Measurements from ENCODE around the gene BNC2.
A peak's percentile ranks its signal among the peaks of the same experiment; 100 is the strongest.

Gene BNC2

DNA sequence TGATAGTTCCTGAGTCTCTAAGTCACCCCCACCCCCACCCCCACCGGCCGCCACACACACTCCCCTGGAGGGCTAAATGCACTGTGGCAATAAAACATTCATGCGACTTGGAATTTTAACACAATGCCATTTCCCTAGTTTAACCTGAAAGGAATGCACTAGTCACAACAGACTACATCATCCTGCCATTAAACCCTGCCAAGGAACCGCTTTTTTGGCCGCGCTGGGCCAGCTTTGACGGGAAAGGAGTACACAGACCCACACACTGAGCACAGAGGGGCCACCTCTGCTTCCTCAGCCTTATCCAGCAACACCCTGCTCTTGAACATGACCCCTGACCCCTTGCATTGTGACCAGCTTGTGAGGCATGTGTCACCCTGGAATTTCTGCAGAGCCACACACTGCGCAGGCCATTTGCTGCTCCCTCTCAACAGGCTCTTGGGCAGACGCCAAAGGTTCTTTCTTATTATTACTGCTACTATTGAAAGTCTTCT, 165.3 kb downstream of the BNC2 start:
- Histone ChIP-seq H3K4me3 (ENCODE audit: low read length) (peak overlapping the region; percentile 61), H3K9me3 (replicated peaks; ENCODE audit: low read length) (no peaks in the 10 kb centered on the region), H3K4me2 (ENCODE audit: low read length) (peak overlapping the region; percentile 86), H3K9ac (ENCODE audit: low read depth, low read length) (peak overlapping the region; percentile 91), H3K27me3 (ENCODE audit: control insufficient read depth, insufficient read depth, low read length) (no peaks in the 10 kb centered on the region), H3K36me3 (ENCODE audit: insufficient read depth, low read length) (peaks cover 2% of the 10 kb centered on the region), H3K4me1 (ENCODE audit: control insufficient read depth, insufficient read depth, low read length) (peaks cover 65% of the 10 kb centered on the region)

DNA sequence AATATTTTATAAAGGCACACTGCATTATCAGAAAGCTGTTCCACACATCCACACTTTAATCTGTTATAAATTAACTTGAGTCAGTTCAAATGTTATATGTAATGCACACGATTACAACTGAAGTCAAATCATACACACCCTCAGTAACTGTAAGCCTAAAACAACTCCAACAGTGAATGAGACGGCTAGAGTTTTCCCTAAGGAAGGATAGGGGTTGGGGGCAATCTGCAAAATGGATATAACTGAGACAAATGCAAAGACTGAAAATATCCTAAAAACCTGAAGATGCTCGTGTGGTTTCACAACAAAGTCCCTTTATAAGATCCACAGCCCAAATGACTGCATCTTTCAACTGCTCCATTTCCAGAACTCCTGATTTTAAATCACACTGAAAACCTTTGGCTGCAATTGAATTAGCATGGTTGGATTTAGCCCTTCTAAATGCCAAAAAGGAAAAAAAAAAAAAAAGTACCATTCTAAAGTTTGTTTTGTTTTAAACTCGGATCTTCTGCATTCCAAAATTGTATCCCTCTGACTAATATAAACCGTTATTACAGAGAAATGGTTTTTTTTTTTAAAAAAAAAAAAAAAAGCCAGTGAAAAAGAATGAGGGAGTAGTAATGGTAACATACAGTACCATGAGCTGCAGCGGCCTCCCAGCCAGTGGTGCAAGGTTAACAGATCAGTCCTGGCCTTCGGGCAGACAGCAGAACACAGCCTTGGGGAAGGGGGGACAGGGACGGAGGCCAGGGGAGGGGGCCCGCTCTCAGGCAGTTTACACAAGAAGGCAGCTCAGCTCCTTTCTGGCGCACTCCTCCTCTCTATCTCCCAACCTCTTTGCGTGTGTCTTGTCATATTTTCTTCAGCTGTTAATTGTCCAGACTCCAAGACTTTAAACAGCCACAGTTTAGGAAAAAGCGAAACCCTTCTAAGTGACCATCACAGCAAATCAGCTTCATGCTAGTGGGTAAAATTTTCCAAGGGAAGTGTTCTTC, 166.1 kb downstream of the BNC2 start:
- Histone ChIP-seq H3K4me3 (ENCODE audit: low read length) (peak overlapping the region; percentile 61), H3K36me3 (ENCODE audit: insufficient read depth, low read length) (peaks cover 5% of the 10 kb centered on the region), H3K4me1 (ENCODE audit: control insufficient read depth, insufficient read depth, low read length) (peaks cover 65% of the 10 kb centered on the region), H3K9me3 (replicated peaks; ENCODE audit: low read length) (no peaks in the 10 kb centered on the region), H3K4me2 (ENCODE audit: low read length) (peak overlapping the region; percentile 86), H3K9ac (ENCODE audit: low read depth, low read length) (peak overlapping the region; percentile 91), H3K27me3 (ENCODE audit: control insufficient read depth, insufficient read depth, low read length) (no peaks in the 10 kb centered on the region)

DNA sequence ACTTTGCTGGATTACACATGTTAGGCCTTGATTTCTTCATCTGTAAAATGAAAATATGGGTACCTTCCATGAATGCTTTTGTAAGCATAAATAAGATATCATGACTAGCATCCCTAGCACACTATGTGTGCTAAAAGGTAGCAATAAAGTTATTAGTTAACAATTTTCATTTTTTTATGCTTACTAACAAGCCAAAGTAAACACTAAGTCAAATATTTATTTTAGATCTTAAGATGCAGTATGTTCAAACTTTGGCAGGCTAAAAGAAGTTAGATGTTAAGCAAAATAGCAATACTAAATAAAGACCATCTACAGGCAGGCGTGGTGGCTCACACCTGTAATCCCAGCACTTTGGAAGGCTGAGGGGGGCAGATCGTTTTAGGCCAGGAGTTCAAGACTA, 169.1 kb downstream of the BNC2 start:
- peaks cover 49% of the 10 kb centered on the region for H3K4me1 ChIP-seq (ENCODE audit: control insufficient read depth, insufficient read depth, low read length)

DNA sequence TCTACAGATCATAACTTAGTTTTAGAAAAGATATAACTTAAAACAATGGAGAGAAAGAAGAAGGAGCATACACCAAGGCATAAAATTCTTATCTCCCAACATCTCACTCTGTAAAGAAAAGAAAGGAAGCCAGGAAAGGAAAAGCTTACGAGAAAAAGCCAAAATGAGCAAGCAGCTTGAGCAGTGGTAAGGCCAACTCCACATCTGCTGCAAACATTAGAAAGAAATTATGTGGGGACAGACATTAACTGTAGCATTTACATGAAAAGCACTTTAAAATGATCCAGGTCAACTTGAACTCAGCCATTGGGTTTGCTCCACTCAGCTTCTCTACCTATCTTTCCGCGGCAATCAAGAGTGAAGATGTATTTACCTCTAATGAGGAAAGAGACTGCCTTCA, 176.9 kb downstream of the BNC2 start:
- no peak overlapping the region for H3K9ac ChIP-seq (ENCODE audit: low read depth, low read length)
- H3K36me3 ChIP-seq (ENCODE audit: insufficient read depth, low read length), result peaks cover 2% of the 10 kb centered on the region
- H3K27me3 ChIP-seq (ENCODE audit: control insufficient read depth, insufficient read depth, low read length), result no peaks in the 10 kb centered on the region
- H3K4me3 ChIP-seq (ENCODE audit: low read length), result no peak overlapping the region
- peaks cover 8% of the 10 kb centered on the region for H3K4me1 ChIP-seq (ENCODE audit: control insufficient read depth, insufficient read depth, low read length)
- H3K4me2 ChIP-seq (ENCODE audit: low read length), result no peak overlapping the region
- H3K9me3 ChIP-seq (replicated peaks; ENCODE audit: low read length), result no peaks in the 10 kb centered on the region

More for the DNA sequence above, 169.1 kb downstream of the BNC2 start:
- peaks cover 5% of the 10 kb centered on the region for H3K36me3 ChIP-seq (ENCODE audit: insufficient read depth, low read length)
- H3K9ac ChIP-seq (ENCODE audit: low read depth, low read length), result no peak overlapping the region
- H3K4me3 ChIP-seq (ENCODE audit: low read length), result no peak overlapping the region
- no peaks in the 10 kb centered on the region for H3K27me3 ChIP-seq (ENCODE audit: control insufficient read depth, insufficient read depth, low read length)
- H3K9me3 ChIP-seq (replicated peaks; ENCODE audit: low read length), result no peaks in the 10 kb centered on the region
- H3K4me2 ChIP-seq (ENCODE audit: low read length), result no peak overlapping the region

DNA sequence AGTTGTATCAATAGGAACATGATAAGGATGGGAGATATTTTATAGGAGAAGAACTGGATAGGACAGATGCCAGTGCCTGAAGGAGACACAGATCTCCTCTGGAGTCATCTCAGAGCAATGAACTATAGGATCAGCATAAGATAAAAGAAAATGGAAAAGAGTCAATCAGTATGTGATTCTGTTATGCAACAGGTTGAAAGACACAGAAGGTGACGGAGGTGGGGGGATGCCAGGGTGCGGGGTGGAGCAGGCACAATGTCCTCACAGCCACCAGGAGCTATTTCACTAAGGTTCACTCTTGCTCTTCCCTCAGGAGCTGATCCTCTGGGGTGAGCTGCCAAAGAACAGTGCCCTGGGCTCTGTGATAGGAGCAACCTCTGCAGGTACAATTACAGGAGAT, 179.8 kb downstream of the BNC2 start:
- Histone ChIP-seq H3K36me3 (ENCODE audit: insufficient read depth, low read length) (peaks cover 2% of the 10 kb centered on the region), H3K4me3 (ENCODE audit: low read length) (no peak overlapping the region), H3K9me3 (replicated peaks; ENCODE audit: low read length) (no peaks in the 10 kb centered on the region), H3K4me2 (ENCODE audit: low read length) (no peak overlapping the region), H3K4me1 (ENCODE audit: control insufficient read depth, insufficient read depth, low read length) (peaks cover 8% of the 10 kb centered on the region), H3K27me3 (ENCODE audit: control insufficient read depth, insufficient read depth, low read length) (no peaks in the 10 kb centered on the region), H3K9ac (ENCODE audit: low read depth, low read length) (no peak overlapping the region)

- Histone ChIP-seq H3K9ac (ENCODE audit: low read depth, low read length) (no peak overlapping the region), H3K9me3 (replicated peaks; ENCODE audit: low read length) (no peaks in the 10 kb centered on the region), H3K4me2 (ENCODE audit: low read length) (no peak overlapping the region), H3K4me3 (ENCODE audit: low read length) (no peak overlapping the region), H3K4me1 (ENCODE audit: control insufficient read depth, insufficient read depth, low read length) (peaks cover 8% of the 10 kb centered on the region), H3K36me3 (ENCODE audit: insufficient read depth, low read length) (peaks cover 6% of the 10 kb centered on the region), H3K27me3 (ENCODE audit: control insufficient read depth, insufficient read depth, low read length) (no peaks in the 10 kb centered on the region)
These were observed 180.3 kb downstream of the BNC2 start for GRCh38 chr9:16690205-16690604.

DNA sequence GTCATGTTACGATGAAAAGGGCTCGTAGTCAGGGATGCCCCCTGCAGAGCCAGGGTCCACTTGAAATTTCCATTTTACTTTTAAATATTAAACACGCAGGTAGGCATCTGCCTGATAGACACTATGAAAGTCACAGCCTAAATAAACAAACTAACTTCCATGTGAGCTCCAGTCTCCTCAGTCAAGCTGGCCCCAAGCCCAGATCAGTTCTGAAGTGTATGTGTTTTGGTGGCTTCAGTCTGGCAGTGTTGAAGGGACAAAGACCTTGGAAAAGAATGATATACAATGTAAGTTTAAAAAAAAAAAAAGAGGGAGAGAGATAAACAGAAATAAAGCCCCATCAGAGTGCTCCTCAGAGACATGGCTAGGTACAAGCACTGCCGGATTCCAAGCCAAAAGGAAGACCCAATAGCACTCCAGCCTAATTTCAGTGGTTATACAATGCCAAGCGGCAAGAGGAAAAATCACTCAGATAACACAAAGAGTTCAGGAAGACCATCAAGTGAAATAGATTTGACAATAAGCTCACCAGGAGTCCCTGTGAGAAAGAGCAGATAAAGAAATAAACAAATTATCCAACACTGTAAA, 181.0 kb downstream of the BNC2 start:
- Histone ChIP-seq H3K27me3 (ENCODE audit: control insufficient read depth, insufficient read depth, low read length) (no peaks in the 10 kb centered on the region), H3K9ac (ENCODE audit: low read depth, low read length) (no peak overlapping the region), H3K4me2 (ENCODE audit: low read length) (no peak overlapping the region), H3K36me3 (ENCODE audit: insufficient read depth, low read length) (peaks cover 6% of the 10 kb centered on the region), H3K4me3 (ENCODE audit: low read length) (no peak overlapping the region), H3K9me3 (replicated peaks; ENCODE audit: low read length) (no peaks in the 10 kb centered on the region), H3K4me1 (ENCODE audit: control insufficient read depth, insufficient read depth, low read length) (peaks cover 8% of the 10 kb centered on the region)

DNA sequence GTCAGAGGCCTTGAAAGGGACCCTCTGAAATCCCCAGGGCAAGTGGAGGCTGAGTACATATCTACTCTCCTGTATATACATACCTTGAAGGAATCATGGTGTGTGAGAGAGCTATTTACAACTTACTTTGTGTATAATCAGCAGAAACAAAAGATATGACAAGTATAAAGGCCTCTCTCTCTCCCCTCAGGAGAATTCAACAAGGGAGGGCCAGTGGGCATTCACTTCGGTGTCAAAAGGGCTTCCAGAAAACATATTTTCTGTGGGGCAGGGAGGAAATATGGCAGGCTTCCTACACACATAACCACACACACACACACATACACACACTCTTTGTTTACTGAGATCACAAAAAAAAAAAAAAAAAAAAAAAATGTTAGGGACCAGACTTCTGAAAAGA, 181.7 kb downstream of the BNC2 start:
- H3K4me2 ChIP-seq (ENCODE audit: low read length), result no peak overlapping the region
- H3K9ac ChIP-seq (ENCODE audit: low read depth, low read length), result no peak overlapping the region
- H3K36me3 ChIP-seq (ENCODE audit: insufficient read depth, low read length), result peaks cover 6% of the 10 kb centered on the region
- H3K4me1 ChIP-seq (ENCODE audit: control insufficient read depth, insufficient read depth, low read length), result peaks cover 8% of the 10 kb centered on the region
- no peaks in the 10 kb centered on the region for H3K9me3 ChIP-seq (replicated peaks; ENCODE audit: low read length)
- H3K27me3 ChIP-seq (ENCODE audit: control insufficient read depth, insufficient read depth, low read length), result no peaks in the 10 kb centered on the region
- H3K4me3 ChIP-seq (ENCODE audit: low read length), result no peak overlapping the region

GRCh38 chr9:16687678-16688369, 182.6 kb downstream of the BNC2 start:
- no peaks in the 10 kb centered on the region for H3K9me3 ChIP-seq (replicated peaks; ENCODE audit: low read length)
- no peak overlapping the region for H3K4me2 ChIP-seq (ENCODE audit: low read length)
- no peak overlapping the region for H3K9ac ChIP-seq (ENCODE audit: low read depth, low read length)
- no peak overlapping the region for H3K4me3 ChIP-seq (ENCODE audit: low read length)
- no peaks in the 10 kb centered on the region for H3K27me3 ChIP-seq (ENCODE audit: control insufficient read depth, insufficient read depth, low read length)
- H3K4me1 ChIP-seq (ENCODE audit: control insufficient read depth, insufficient read depth, low read length), result peaks cover 8% of the 10 kb centered on the region
- H3K36me3 ChIP-seq (ENCODE audit: insufficient read depth, low read length), result peaks cover 6% of the 10 kb centered on the region

DNA sequence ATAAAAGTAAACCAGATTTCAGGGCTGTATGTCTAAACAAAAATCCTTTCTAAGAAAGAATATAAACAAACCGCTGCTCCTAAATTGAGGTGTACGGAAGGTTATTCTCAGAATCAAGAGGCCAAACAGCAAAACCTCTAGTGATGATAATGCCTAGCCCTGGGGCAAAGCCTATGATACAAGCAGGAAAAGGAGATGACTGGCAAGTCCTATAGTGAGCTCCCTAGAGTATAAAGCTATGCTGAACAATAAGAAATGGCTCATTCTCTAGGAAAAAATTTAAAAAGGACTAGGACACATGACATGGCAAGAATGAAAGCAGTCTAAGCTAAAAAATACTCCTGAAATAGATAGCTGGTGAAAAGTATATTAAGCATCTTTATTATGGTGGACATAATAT, 187.1 kb downstream of the BNC2 start:
- H3K9me3 ChIP-seq (replicated peaks; ENCODE audit: low read length), result no peaks in the 10 kb centered on the region
- H3K36me3 ChIP-seq (ENCODE audit: insufficient read depth, low read length), result peaks cover 4% of the 10 kb centered on the region
- no peak overlapping the region for H3K4me3 ChIP-seq (ENCODE audit: low read length)
- no peak overlapping the region for H3K4me2 ChIP-seq (ENCODE audit: low read length)
- no peaks in the 10 kb centered on the region for H3K27me3 ChIP-seq (ENCODE audit: control insufficient read depth, insufficient read depth, low read length)
- no peak overlapping the region for H3K9ac ChIP-seq (ENCODE audit: low read depth, low read length)
- H3K4me1 ChIP-seq (ENCODE audit: control insufficient read depth, insufficient read depth, low read length), result peaks cover 10% of the 10 kb centered on the region

- Histone ChIP-seq H3K27me3 (ENCODE audit: control insufficient read depth, insufficient read depth, low read length) (no peaks in the 10 kb centered on the region), H3K9me3 (replicated peaks; ENCODE audit: low read length) (no peaks in the 10 kb centered on the region), H3K9ac (ENCODE audit: low read depth, low read length) (no peak overlapping the region), H3K4me1 (ENCODE audit: control insufficient read depth, insufficient read depth, low read length) (peaks cover 10% of the 10 kb centered on the region), H3K4me2 (ENCODE audit: low read length) (no peak overlapping the region), H3K36me3 (ENCODE audit: insufficient read depth, low read length) (peaks cover 4% of the 10 kb centered on the region), H3K4me3 (ENCODE audit: low read length) (no peak overlapping the region)
These were observed 188.2 kb downstream of the BNC2 start for GRCh38 chr9:16682273-16682672.
